ENCODE measurements around the gene KRTAP19-7. TPM values are rescaled to one million over a fixed set of nuclear protein-coding genes. Genes with fewer than 3 reads are reported as not detected.

KRTAP19-7 gene
- total RNA-seq: not detected
- polyA plus RNA-seq: not detected

GRCh38 chr21:30561264-30561895 is at the start of gene KRTAP19-7:
Gene KRTAP19-7, minus strand, starts transcription at chr21:30561314. Its CDS starts 25 bp downstream, at chr21:30561289.
- H3K4me1 ChIP-seq (ENCODE audit: insufficient read depth, low read length): no peaks in the 10 kb centered on the region
- Mint-ChIP-seq H3K36me3 (no peaks in the 10 kb centered on the region), H3K4me3 (no peak within 1 kb of the TSS), H3K4me1 (no peaks in the 10 kb centered on the region), H3K9me3 (peaks cover 0 to 6% (median 0%) of the 10 kb centered on the region in 5 donors), H3K27ac (no peak within 1 kb of the TSS), H3K27me3 (peaks cover 0 to 4% of the 10 kb centered on the region in 2 donors)
- H3K9me3 ChIP-seq (ENCODE audit: low read length): no peaks in the 10 kb centered on the region
- H3K27me3 ChIP-seq (ENCODE audit: insufficient read depth, low read length, poor library complexity, severe bottlenecking): no peaks in the 10 kb centered on the region
- POLR2A ChIA-PET: no interaction called here
- no peak for DNase-seq
- H3K27ac ChIP-seq (ENCODE audit: low read depth, low read length): no peak within 1 kb of the TSS
- CTCF ChIA-PET: no interaction called here
- no peak within 1 kb of the TSS for H3K4me3 ChIP-seq (ENCODE audit: low read length)
- H3K36me3 ChIP-seq (ENCODE audit: insufficient read depth, low read length): no peaks in the 10 kb centered on the region

- H3K36me3 ChIP-seq (ENCODE audit: insufficient read depth, low read length): no peaks in the 10 kb centered on the region
- ChIA-PET CTCF (no interaction called here), POLR2A (no interaction called here)
- H3K27me3 ChIP-seq (ENCODE audit: insufficient read depth, low read length, poor library complexity, severe bottlenecking): no peaks in the 10 kb centered on the region
- peaks cover 1 to 21% (median 6%) of the 10 kb centered on the region in 5 donors for H3K9me3 Mint-ChIP-seq
- H3K4me3 ChIP-seq (ENCODE audit: low read length): no peak overlapping the region
- no peak overlapping the region for H3K27ac Mint-ChIP-seq
- no peaks in the 10 kb centered on the region for H3K4me1 Mint-ChIP-seq
- H3K36me3 Mint-ChIP-seq: no peaks in the 10 kb centered on the region
- H3K27ac ChIP-seq (ENCODE audit: low read depth, low read length): no peak overlapping the region
- H3K9me3 ChIP-seq (ENCODE audit: low read length): no peaks in the 10 kb centered on the region
- no peaks in the 10 kb centered on the region for H3K4me1 ChIP-seq (ENCODE audit: insufficient read depth, low read length)
- no peak for DNase-seq
- H3K4me3 Mint-ChIP-seq: no peak overlapping the region
- peaks cover 0 to 1% of the 10 kb centered on the region in 2 donors for H3K27me3 Mint-ChIP-seq
Observed at GRCh38 chr21:30605968-30606367, 44.9 kb upstream of the KRTAP19-7 start.

- DNase-seq: no peak
- CTCF ChIA-PET: no interaction called here
- H3K4me3 ChIP-seq (ENCODE audit: low read length): no peak within 1 kb of the TSS
- H3K27ac ChIP-seq (ENCODE audit: low read depth, low read length): no peak within 1 kb of the TSS
- Mint-ChIP-seq H3K27ac (no peak within 1 kb of the TSS), H3K4me3 (no peak within 1 kb of the TSS), H3K4me1 (no peaks in the 10 kb centered on the region), H3K9me3 (peaks cover 3 to 16% (median 7%) of the 10 kb centered on the region in 5 donors), H3K36me3 (no peaks in the 10 kb centered on the region), H3K27me3 (no peaks in the 10 kb centered on the region)
- no peaks in the 10 kb centered on the region for H3K27me3 ChIP-seq (ENCODE audit: insufficient read depth, low read length, poor library complexity, severe bottlenecking)
- no peaks in the 10 kb centered on the region for H3K4me1 ChIP-seq (ENCODE audit: insufficient read depth, low read length)
- no peaks in the 10 kb centered on the region for H3K36me3 ChIP-seq (ENCODE audit: insufficient read depth, low read length)
- POLR2A ChIA-PET: no interaction called here
- H3K9me3 ChIP-seq (ENCODE audit: low read length): no peaks in the 10 kb centered on the region
Observed at GRCh38 chr21:30600787-30601186, 39.7 kb upstream of the KRTAP19-7 start, which contains the start of gene KRTAP22-1. Gene KRTAP22-1, plus strand, starts transcription at chr21:30601087.

- H3K9me3 ChIP-seq (ENCODE audit: low read length): no peaks in the 10 kb centered on the region
- H3K27ac Mint-ChIP-seq: no peak within 1 kb of the TSS
- CTCF ChIA-PET: no interaction called here
- H3K27me3 ChIP-seq (ENCODE audit: insufficient read depth, low read length, poor library complexity, severe bottlenecking): no peaks in the 10 kb centered on the region
- no peaks in the 10 kb centered on the region for H3K4me1 ChIP-seq (ENCODE audit: insufficient read depth, low read length)
- POLR2A ChIA-PET: no interaction called here
- no peaks in the 10 kb centered on the region for H3K4me1 Mint-ChIP-seq
- H3K4me3 Mint-ChIP-seq: no peak within 1 kb of the TSS
- no peaks in the 10 kb centered on the region for H3K27me3 Mint-ChIP-seq
- peaks cover 3 to 16% (median 7%) of the 10 kb centered on the region in 5 donors for H3K9me3 Mint-ChIP-seq
- H3K27ac ChIP-seq (ENCODE audit: low read depth, low read length): no peak within 1 kb of the TSS
- H3K36me3 Mint-ChIP-seq: no peaks in the 10 kb centered on the region
- no peak within 1 kb of the TSS for H3K4me3 ChIP-seq (ENCODE audit: low read length)
- DNase-seq: no peak
- no peaks in the 10 kb centered on the region for H3K36me3 ChIP-seq (ENCODE audit: insufficient read depth, low read length)
Observed at GRCh38 chr21:30598802-30599201, 37.7 kb upstream of the KRTAP19-7 start, which contains the start of gene KRTAP6-2. Gene KRTAP6-2, minus strand, starts transcription at chr21:30598902. Its CDS starts 28 bp downstream, at chr21:30598874.

- Mint-ChIP-seq H3K27ac (no peak within 1 kb of the TSS), H3K27me3 (no peaks in the 10 kb centered on the region), H3K36me3 (no peaks in the 10 kb centered on the region), H3K4me1 (no peaks in the 10 kb centered on the region), H3K9me3 (peaks cover 0 to 3% (median 2%) of the 10 kb centered on the region in 5 donors), H3K4me3 (no peak within 1 kb of the TSS)
- no peak within 1 kb of the TSS for H3K4me3 ChIP-seq (ENCODE audit: low read length)
- no peak for DNase-seq
- ChIA-PET POLR2A (no interaction called here), CTCF (no interaction called here)
- no peak within 1 kb of the TSS for H3K27ac ChIP-seq (ENCODE audit: low read depth, low read length)
- no peaks in the 10 kb centered on the region for H3K4me1 ChIP-seq (ENCODE audit: insufficient read depth, low read length)
- H3K9me3 ChIP-seq (ENCODE audit: low read length): no peaks in the 10 kb centered on the region
- H3K27me3 ChIP-seq (ENCODE audit: insufficient read depth, low read length, poor library complexity, severe bottlenecking): no peaks in the 10 kb centered on the region
- no peaks in the 10 kb centered on the region for H3K36me3 ChIP-seq (ENCODE audit: insufficient read depth, low read length)
Observed at GRCh38 chr21:30592140-30592539, 31.0 kb upstream of the KRTAP19-7 start, which contains the start of gene KRTAP6-3. Gene KRTAP6-3, plus strand, starts transcription at chr21:30592440. Its CDS starts 6 bp downstream, at chr21:30592446.

- H3K27ac ChIP-seq (ENCODE audit: low read depth, low read length): no peak within 1 kb of the TSS
- H3K4me1 ChIP-seq (ENCODE audit: insufficient read depth, low read length): no peaks in the 10 kb centered on the region
- POLR2A ChIA-PET: no interaction called here
- no peaks in the 10 kb centered on the region for H3K9me3 ChIP-seq (ENCODE audit: low read length)
- H3K36me3 ChIP-seq (ENCODE audit: insufficient read depth, low read length): no peaks in the 10 kb centered on the region
- no peaks in the 10 kb centered on the region for H3K27me3 Mint-ChIP-seq
- H3K27me3 ChIP-seq (ENCODE audit: insufficient read depth, low read length, poor library complexity, severe bottlenecking): no peaks in the 10 kb centered on the region
- no peaks in the 10 kb centered on the region for H3K36me3 Mint-ChIP-seq
- DNase-seq: no peak
- H3K9me3 Mint-ChIP-seq: no peaks in the 10 kb centered on the region
- no peak within 1 kb of the TSS for H3K4me3 Mint-ChIP-seq
- no peak within 1 kb of the TSS for H3K4me3 ChIP-seq (ENCODE audit: low read length)
- H3K4me1 Mint-ChIP-seq: no peaks in the 10 kb centered on the region
- no peak within 1 kb of the TSS for H3K27ac Mint-ChIP-seq
- CTCF ChIA-PET: no interaction called here
Observed at GRCh38 chr21:30590297-30590696, 29.2 kb upstream of the KRTAP19-7 start, which contains the start of gene KRTAP22-2. Gene KRTAP22-2, minus strand, starts transcription at chr21:30590397.

GRCh38 chr21:30582870-30583269 is 21.8 kb upstream of the KRTAP19-7 start:
- Histone ChIP-seq H3K9me3 (ENCODE audit: low read length) (no peaks in the 10 kb centered on the region), H3K4me3 (ENCODE audit: low read length) (no peak overlapping the region), H3K4me1 (ENCODE audit: insufficient read depth, low read length) (no peaks in the 10 kb centered on the region), H3K27me3 (ENCODE audit: insufficient read depth, low read length, poor library complexity, severe bottlenecking) (no peaks in the 10 kb centered on the region), H3K36me3 (ENCODE audit: insufficient read depth, low read length) (no peaks in the 10 kb centered on the region), H3K27ac (ENCODE audit: low read depth, low read length) (no peak overlapping the region)
- H3K27ac Mint-ChIP-seq: no peak overlapping the region
- no peaks in the 10 kb centered on the region for H3K4me1 Mint-ChIP-seq
- H3K27me3 Mint-ChIP-seq: no peaks in the 10 kb centered on the region
- DNase-seq: no peak
- no peaks in the 10 kb centered on the region for H3K36me3 Mint-ChIP-seq
- ChIA-PET POLR2A (no interaction called here), CTCF (no interaction called here)
- H3K9me3 Mint-ChIP-seq: peaks cover 0 to 2% (median 2%) of the 10 kb centered on the region in 5 donors
- no peak overlapping the region for H3K4me3 Mint-ChIP-seq

- H3K4me1 ChIP-seq (ENCODE audit: insufficient read depth, low read length): no peaks in the 10 kb centered on the region
- no peak overlapping the region for H3K27ac ChIP-seq (ENCODE audit: low read depth, low read length)
- H3K27me3 ChIP-seq (ENCODE audit: insufficient read depth, low read length, poor library complexity, severe bottlenecking): no peaks in the 10 kb centered on the region
- no peaks in the 10 kb centered on the region for H3K9me3 ChIP-seq (ENCODE audit: low read length)
- H3K36me3 ChIP-seq (ENCODE audit: insufficient read depth, low read length): no peaks in the 10 kb centered on the region
- peaks cover 0 to 3% (median 2%) of the 10 kb centered on the region in 5 donors for H3K9me3 Mint-ChIP-seq
- no peak overlapping the region for H3K27ac Mint-ChIP-seq
- H3K4me3 ChIP-seq (ENCODE audit: low read length): no peak overlapping the region
- H3K4me3 Mint-ChIP-seq: no peak overlapping the region
- H3K36me3 Mint-ChIP-seq: no peaks in the 10 kb centered on the region
- H3K27me3 Mint-ChIP-seq: no peaks in the 10 kb centered on the region
- ChIA-PET POLR2A (no interaction called here), CTCF (no interaction called here)
- no peaks in the 10 kb centered on the region for H3K4me1 Mint-ChIP-seq
- DNase-seq: no peak
Observed at GRCh38 chr21:30580132-30580531, 19.0 kb upstream of the KRTAP19-7 start.

All from CD8-positive, alpha-beta memory T cell (primary cell).